HG03439 (cell line): ENCODE results near the gene SLC24A1.

ENCODE experiments used
- ATAC-seq: cut with Tn5 transposase; IDR thresholded peaks from one replicate; pipeline ENCODE4 v1.9.1; 2021; ENCODE audit warnings: mild to moderate bottlenecking, moderate library complexity; ENCODE audit not compliant: unreplicated experiment

The SLC24A1 gene

DNA sequence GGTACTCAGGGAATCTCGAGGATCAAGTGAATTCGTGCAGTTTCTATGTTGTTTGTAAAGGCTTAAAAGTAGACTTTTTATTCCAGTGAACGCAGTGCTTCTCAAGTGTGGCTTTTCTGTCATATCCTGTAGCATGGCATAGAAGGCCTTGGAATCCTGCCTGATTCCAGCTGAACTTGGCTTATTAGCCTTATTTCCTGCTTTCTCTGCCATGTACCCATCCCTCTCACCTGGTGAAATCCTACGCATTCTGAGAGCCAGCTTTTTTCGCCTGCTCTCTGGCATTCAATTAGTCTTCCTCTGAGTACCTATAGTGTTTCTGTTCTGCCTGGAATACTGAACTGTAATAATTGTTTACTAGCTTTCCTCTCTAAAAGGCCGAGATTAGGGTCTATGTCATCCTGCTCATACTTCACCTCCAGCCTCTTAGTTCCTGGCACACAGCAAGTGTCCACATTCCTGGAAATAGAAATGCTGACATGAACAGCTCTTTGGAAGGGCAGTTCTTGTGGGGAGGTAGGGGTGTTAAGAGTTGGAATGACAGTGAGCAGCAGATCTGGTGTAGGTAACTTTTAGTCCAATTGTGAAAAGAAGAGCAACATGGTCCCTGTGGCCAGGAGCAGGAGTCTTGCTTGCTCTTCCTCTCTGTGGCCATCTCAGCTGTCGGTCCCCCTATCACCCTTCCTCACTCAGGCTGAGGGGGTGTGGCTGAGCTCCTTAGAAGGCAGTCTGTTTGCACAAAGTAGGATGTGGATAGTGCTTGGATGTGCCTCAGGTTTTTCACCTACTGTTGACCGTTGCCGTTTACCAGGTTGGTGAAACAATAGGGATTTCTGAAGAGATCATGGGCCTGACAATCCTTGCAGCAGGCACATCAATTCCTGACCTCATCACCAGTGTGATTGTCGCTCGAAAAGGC is 30.4 kb downstream of the SLC24A1 start:
- no peak for ATAC-seq

DNA sequence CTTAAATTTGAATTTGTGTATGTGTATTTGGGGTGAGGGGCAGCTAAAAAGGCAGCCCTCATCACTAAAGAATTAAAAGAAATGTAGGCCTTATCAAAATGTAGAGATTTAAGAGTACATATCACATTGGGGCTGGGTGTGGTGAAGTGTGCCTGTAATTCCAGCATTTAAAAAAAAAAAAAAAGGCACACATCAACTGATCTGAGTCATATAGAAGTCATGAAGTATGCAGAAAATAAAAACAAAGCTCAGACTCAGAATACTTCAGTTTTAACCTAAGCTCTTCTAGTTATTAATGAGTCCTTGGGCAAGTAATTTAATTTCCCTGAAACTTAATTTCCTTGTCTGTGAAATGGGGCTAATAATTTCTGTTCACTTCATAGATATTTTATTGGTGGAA is 31.6 kb downstream of the SLC24A1 start:
- ATAC-seq: no peak

DNA sequence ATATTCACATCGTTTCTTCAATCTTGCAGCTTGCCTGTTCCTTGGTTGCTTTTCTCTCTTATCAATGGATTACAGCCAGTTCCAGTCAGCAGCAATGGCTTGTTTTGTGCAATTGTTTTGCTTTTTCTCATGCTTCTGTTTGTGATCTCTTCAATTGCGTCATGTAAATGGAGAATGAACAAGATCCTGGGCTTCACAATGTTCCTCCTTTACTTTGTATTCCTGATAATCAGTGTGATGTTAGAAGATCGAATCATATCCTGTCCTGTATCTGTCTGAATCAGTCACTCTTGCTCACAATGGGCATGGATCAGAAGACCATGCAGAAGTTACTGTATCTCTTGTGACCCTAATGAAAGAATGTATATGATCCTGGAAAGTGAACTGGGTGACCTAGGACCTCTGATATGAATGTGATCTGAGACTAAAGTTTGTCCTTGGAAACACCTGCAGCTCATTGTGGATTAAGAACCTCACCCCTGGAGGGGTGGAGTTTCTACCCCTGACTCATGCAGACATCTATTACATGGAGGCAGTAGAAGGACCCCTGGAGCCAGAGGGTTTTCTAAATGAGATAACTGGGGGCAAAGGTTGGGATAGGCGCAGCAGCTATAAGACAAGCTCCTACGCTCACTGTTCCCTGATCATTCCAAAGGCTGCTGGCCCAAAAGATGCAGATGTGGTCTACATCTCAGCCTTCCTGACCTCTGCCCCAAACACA is 32.2 kb downstream of the SLC24A1 start:
- ATAC-seq: no peak

DNA sequence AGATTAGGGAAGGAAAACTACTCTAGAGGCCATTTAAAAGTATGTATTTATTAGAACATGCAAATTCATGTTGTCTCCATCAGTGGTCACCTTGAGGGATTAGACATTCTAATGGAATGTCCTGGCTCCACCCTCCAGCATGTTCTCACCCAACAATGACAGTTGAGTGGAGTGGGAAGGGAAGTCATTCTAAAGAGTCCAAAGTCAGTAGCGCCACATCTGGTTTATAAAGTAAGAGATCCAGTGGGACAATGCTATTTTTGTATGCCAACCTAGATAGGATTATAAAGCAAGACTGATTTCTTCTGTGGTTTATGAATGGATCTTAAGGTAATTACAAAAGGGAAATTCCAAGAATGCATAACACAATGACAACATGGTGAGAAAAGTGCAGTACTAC is 33.3 kb downstream of the SLC24A1 start:
- no peak for ATAC-seq

DNA sequence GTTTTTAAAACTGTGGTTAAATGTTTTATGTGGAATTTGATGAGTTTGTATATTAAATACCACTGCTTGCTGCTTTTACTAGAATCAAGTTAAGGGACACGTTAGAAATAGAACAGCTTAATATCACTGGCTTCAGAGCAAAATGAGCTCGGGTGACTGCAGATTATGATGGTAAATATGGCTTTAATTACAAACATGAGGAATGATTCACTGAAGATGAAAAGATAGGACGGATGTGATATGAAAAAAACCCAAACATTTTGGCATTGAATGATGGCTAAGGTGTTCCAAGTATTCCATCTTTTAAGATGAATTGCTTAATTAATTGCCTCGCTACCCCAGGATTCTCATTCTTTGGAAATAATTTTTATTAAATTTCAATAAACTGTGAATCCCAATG is 33.7 kb downstream of the SLC24A1 start:
- ATAC-seq: no peak

DNA sequence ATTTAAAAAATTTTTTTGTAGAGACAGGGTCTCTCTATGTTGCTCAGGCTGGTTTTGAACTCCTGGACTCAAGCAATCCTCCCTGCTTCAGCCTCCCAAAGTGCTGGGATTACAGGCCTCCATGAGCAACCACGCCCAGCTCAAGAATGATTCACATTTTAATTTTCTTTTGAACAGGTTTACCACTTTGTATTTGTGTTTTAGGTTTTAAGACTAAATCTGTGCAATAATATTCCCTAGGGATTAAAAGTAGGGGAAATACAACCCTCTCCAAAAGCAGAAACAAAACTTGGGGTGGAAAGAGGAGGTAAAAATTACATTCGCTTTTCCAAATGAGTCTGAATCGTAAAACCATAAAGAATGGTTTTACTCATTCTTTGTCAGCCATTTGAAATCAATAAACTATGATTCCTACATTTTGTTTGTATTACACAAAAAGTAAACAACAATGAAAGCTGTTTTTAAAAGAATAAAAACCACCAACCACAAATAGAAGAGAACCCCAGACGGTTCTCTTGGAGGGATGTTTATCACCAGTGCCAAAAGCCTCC is 37.8 kb downstream of the SLC24A1 start:
- no peak for ATAC-seq

DNA sequence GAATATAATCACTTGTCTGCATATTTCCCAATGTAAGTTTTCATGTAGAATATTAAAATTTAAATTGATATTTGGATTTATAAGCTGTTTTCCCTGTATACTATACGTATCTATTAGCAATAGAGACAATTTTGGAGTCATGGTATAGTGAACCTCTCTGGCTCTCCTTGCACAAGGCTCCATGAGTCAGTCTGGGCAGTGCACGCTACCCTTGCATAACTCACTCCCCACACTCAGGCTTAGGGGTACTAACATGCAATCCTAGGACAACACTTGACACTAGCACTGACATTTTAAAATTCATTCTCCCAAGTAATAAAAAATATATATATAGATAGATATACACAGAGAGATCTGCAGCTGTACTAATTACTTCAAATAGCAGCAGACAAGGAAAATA is 39.2 kb downstream of the SLC24A1 start:
- no peak for ATAC-seq

DNA sequence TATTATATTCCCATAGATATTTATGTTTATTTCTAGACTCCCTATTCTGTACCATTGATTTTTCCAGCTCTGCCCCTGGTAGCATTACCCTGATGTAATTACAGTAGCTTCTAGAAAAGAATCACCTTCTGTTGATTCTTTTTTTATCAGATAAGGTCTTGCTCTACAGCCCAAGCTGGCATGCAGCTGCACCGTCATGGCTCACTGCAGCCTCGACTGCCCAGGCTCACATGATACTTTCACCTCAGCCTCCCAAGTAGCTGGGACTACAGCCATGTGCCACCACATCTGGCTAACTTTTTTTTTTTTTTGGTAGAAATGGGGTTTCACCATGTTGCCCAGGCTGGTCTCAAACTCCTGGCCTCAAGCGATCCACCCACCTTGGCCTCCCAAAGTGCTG is 41.8 kb downstream of the SLC24A1 start:
- ATAC-seq: peak; percentile 56

DNA sequence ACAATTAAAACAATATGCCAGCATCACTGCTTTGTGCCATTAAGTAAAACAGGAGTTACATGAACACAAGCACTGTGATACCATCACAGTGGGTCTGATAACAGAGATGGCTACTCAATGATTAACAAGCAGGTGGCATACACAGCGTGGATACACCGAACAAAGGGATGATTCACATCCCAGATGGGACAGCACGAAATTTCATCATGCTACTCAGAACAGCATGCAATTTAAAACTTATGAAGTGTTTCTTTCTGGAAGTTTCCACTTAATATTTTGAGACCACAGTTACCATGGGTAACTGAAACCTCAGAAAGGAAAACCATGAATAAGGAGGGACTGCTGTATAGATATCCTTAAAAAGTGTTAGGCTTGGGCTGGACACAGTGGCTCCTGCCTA is 44.5 kb downstream of the SLC24A1 start:
- no peak for ATAC-seq

DNA sequence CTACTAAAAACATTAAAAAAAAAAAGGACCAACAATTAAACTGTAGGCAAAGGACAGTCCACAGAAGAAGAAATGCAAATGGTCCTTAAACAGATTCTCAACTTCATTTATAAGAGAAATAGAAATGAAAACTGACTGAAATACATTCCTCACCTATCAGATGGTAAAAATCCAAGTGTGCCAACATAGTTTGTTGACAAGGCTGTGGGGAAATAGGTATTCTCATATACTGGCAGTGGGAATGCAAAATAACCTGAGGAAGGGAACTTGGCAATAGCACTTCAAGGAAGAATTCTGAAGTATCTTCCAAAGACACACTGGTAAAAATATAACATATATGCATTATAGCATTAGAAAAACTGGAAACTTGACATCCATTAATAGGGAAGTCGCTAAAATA is 53.8 kb downstream of the SLC24A1 start:
- no peak for ATAC-seq

DNA sequence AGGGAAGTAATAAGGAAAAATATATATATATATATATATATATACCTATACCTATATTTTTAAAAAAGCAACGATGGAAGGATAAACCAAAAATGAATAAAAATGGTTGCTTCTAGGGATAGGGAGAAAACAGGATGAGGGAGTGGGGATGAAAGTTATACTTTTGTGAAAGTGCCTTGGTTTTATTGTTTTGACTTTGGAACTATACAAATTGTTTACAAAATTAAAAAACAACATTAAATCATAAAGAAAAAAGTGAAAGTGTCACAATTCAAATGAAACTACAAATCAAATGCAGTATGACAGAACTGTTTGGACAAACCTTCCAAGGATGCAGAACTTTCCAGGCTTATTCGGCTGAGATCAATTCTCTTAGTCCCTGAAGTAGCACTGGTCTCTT is 54.4 kb downstream of the SLC24A1 start:
- no peak for ATAC-seq

DNA sequence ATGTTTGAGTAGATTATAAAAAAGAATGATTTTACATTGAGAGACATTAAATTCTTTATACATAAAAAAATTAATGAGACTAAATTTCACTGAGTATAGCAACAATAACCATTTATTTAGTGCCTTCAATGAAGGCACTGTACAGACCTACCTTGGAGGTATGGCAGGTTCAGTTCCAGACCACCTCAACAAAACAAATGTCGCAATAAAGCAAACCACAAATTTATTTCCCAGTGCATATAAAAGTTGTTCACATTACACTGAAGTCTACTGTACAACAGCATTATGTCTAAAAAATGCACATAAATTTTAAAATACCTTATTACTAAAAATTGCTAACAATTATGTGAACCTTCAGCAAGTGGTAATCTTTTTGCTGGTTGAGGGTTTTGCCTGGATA is 58.8 kb downstream of the SLC24A1 start:
- no peak for ATAC-seq

DNA sequence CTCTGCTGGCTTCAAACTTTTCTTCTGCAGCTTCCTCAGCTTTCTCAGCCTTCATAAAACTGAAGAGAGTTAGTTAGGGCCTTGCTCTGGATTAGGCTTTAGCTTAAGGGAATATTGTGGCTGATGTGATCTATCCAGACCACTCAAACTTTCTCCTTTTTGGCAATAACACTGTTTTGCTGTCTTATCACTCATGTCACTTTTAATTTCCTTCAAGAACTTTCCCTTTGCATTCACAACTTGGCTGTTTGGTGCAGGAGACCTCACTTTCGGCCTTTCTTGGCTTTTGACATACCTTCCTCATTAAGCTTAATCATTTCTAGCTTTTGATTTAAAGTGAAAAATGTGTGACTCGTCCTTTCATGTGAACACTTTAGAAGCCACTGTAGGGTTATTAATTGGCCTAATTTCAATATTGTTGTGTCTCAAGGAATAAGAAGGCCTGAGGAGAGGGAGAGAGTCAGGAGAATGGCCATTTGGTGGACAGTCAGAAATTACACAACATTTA is 60.7 kb downstream of the SLC24A1 start:
- no peak for ATAC-seq

DNA sequence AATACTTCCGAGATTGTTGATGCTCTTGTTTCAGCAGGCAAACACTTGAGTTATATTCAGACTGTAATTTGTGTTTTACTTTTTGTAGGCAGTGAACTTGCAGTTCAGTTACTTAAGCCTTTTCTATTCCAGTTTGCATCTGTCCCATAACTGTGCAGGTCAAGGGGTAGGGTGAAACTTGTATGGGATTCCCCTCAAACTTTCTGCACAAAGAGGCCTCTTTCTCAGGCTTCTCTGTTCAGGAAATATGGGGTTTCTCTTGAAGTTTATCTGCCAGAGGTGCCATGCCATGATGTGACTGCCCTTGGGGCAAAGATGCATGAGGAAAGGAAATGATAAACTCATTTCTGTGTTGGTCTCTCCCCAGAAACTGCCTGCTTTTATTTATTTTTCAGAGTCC is 66.7 kb downstream of the SLC24A1 start:
- no peak for ATAC-seq

DNA sequence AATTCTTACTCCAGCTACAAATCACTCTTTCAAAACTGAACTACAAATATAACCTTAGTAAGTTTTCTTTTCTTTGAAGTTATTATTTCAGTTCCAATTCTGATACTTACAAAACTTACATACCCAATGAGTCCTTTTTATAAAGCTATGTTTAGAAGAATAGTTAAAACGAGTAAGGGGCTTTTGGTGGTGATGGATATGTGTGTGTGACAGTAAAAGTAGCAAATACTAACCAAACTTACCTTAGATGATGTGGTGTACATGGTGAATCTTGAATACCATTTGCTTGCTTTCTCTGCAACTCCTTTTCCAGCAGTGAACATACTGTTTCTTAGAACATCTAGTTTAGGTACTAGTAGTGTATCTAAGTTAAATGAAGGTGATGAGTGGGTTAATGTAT is 68.4 kb downstream of the SLC24A1 start:
- no peak for ATAC-seq

DNA sequence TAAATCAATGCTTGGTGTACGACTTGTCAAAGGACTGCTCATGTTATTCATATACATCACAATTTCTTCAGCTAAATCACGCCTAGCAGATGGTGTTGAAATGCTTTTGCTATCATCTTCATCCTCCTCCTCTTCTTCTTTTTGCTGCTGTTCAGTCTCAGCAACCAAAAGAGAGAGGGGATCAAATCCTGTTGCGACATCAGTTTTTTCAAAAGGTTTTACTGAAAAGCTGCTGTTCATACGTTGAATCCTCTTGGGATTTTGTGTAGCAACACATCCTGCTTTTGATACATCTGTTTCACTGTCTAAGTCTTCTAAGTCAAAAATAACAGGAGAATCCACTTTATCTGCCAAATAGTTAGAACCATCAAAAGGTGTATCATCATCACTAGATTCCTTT is 69.0 kb downstream of the SLC24A1 start:
- ATAC-seq: no peak

DNA sequence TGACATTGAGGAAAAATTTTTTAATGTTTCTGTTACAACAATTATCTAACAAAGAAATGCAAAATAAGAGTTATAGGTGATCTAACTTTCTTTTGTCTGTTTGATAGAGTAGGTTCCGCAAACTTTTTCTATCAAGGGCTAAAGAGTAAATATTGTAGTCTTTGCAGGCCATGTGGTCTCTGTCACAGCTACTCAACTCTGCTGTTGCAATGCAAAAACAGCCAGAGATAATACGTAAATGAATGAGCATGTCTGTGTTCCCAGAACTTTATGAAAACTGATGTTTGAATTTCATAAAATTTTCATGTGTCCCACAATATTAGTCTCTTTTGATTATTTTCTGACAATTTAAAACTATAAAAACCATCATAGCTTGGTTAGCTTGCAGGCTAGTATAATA is 73.3 kb downstream of the SLC24A1 start:
- ATAC-seq: no peak
